ENCODE data around the gene EYA2. TPM values are rescaled to one million over a fixed set of nuclear protein-coding genes. Genes with fewer than 3 reads are reported as not detected.

Gene EYA2
- total RNA-seq, 1 experiment from 2014 or later, result 0.74 TPM

DNA sequence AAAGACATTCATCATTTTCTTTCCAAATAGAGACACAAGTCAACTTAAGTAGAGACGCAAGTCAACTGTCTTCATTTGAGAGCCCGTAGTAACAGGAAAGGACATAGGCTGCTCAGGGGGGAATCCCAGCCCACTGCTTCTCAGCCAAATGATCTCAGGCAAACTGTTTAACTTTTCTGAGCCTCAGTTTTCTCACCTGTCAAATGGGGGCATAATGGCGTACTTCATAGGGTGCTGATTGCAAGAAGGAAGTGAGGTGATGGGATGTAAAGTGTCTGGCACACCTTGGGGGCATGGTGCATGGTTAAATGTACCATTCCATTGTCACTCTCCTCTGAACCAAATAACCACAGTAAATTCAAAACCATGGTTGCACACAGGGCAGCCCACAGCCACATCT is 96.5 kb downstream of the EYA2 start:
- no peak overlapping the region for H2BK120ac ChIP-seq (ENCODE audit: low read depth, low read length, poor library complexity, severe bottlenecking)
- peaks cover 2% of the 10 kb centered on the region; the same call in 1 of the 2 replicates for H3K4me1 ChIP-seq (ENCODE audit: insufficient read depth, low read length)
- H3K14ac ChIP-seq (ENCODE audit: insufficient read depth, low read length), result no peak overlapping the region
- H3K23me2 ChIP-seq (ENCODE audit: insufficient read length, low read depth, low read length, poor library complexity, severe bottlenecking), result no peaks in the 10 kb centered on the region
- H3K18ac ChIP-seq (ENCODE audit: insufficient read length, low read depth, low read length), result no peak overlapping the region
- no peak overlapping the region for H2BK12ac ChIP-seq (ENCODE audit: insufficient read length, low read depth, low read length)
- Mint-ChIP-seq H3K9me3 (no peaks in the 10 kb centered on the region; a peak in 1 of 5 replicates), H3K4me1 (peaks cover 60 to 65% of the 10 kb centered on the region in 2 experiments), H3K36me3 (ENCODE audit: insufficient read depth in 1 of 3, low read depth in 3 of 3) (peaks cover 0 to 7% (median 0%) of the 10 kb centered on the region in 3 experiments; a peak in 2 of 7 replicates), H3K4me3 (no peak overlapping the region), H3K27me3 (ENCODE audit: low read depth) (no peaks in the 10 kb centered on the region), H3K27ac (no peak overlapping the region; a peak in 1 of 7 replicates)
- H2BK15ac ChIP-seq (ENCODE audit: low read depth, low read length), result no peak overlapping the region
- H2BK5ac ChIP-seq (ENCODE audit: insufficient read length, low read length), result no peak overlapping the region
- no peak overlapping the region for H3K23ac ChIP-seq (ENCODE audit: insufficient read length, low read depth, low read length)
- no peaks in the 10 kb centered on the region for H3K79me2 ChIP-seq (ENCODE audit: insufficient read depth, low read length)
- TF ChIP-seq, protein P1, sequence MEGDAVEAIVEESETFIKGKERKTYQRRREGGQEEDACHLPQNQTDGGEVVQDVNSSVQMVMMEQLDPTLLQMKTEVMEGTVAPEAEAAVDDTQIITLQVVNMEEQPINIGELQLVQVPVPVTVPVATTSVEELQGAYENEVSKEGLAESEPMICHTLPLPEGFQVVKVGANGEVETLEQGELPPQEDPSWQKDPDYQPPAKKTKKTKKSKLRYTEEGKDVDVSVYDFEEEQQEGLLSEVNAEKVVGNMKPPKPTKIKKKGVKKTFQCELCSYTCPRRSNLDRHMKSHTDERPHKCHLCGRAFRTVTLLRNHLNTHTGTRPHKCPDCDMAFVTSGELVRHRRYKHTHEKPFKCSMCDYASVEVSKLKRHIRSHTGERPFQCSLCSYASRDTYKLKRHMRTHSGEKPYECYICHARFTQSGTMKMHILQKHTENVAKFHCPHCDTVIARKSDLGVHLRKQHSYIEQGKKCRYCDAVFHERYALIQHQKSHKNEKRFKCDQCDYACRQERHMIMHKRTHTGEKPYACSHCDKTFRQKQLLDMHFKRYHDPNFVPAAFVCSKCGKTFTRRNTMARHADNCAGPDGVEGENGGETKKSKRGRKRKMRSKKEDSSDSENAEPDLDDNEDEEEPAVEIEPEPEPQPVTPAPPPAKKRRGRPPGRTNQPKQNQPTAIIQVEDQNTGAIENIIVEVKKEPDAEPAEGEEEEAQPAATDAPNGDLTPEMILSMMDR (conservative IDR thresholded peaks at IDR 0.05), result no peak
- no peak overlapping the region for H4K8ac ChIP-seq (replicated peaks; ENCODE audit: insufficient read length, low read depth, low read length)
- no peak overlapping the region for H2BK20ac ChIP-seq (ENCODE audit: low read depth, low read length, poor library complexity, severe bottlenecking)
- H3K4ac ChIP-seq (ENCODE audit: low read depth, low read length), result no peak overlapping the region
- no peak overlapping the region for H3K9ac ChIP-seq (ENCODE audit: extremely low read depth, insufficient read length, low read length)
- H3K9me3 ChIP-seq (ENCODE audit: control insufficient read depth, low read depth, low read length), result no peaks in the 10 kb centered on the region
- H3K27me3 ChIP-seq (ENCODE audit: insufficient read depth, low read length), result no peaks in the 10 kb centered on the region
- H2AK5ac ChIP-seq (ENCODE audit: insufficient read length, low read length), result no peak overlapping the region
- no peak overlapping the region for H2AFZ ChIP-seq (ENCODE audit: low read length)
- H4K91ac ChIP-seq (ENCODE audit: insufficient read length, low read depth, low read length), result no peak overlapping the region
- no peak overlapping the region for H3K56ac ChIP-seq (ENCODE audit: insufficient read length, low read depth, low read length)
- no peak overlapping the region for H3K27ac ChIP-seq (ENCODE audit: insufficient read length, low read depth, low read length)
- H4K20me1 ChIP-seq (ENCODE audit: control insufficient read depth, insufficient read depth, insufficient read length), result no peaks in the 10 kb centered on the region
- DNase-seq, result no peak
- WGBS (ENCODE audit: extremely low coverage, insufficient read length, low lambda C conversion rate), result no CpG with 5 or more reads among the region's 3 CpGs
- no peaks in the 10 kb centered on the region for H3K79me1 ChIP-seq (ENCODE audit: insufficient read depth, low read depth, low read length, poor library complexity, severe bottlenecking)
- no peak overlapping the region for H3T11ph ChIP-seq (ENCODE audit: low read length)
- H4K5ac ChIP-seq (ENCODE audit: insufficient read length, low read depth, low read length), result no peak overlapping the region
- H3K4me2 ChIP-seq (ENCODE audit: insufficient read depth, insufficient read length, low read length), result no peak overlapping the region
